ENCODE results near the gene PRICKLE4.

- TF ChIP-seq EZH2 (IDR thresholded peaks at IDR 0.05; ENCODE audit: borderline replicate concordance, low read depth, low read length, poor library complexity, severe bottlenecking) (no peak), CTCF (conservative IDR thresholded peaks at IDR 0.05; ENCODE audit: low read depth, low read length) (peak; percentile 59)
Observed at GRCh38 chr6:41786451-41787218, 6.1 kb downstream of the PRICKLE4 start.
